SK-N-MC (cell line): ENCODE measurements around the gene PLEKHO2.

Source experiments
- EZH2 ChIP-seq: fragments of 200-600 bp; sonication (generic); IDR thresholded peaks from one replicate; pipeline ENCODE4 v1.6.1; 2017; ENCODE audit warnings: antibody characterized with exemption
- POLR2AphosphoS5 ChIP-seq: IDR thresholded peaks from 2 replicates; pipeline ENCODE4 v1.6.1; 2012; ENCODE audit warnings: mild to moderate bottlenecking, low read depth, low read length, borderline replicate concordance

GRCh38 chr15:64912379-64913325 is 70.9 kb downstream of the PLEKHO2 start:
- no peak for TF ChIP-seq POLR2AphosphoS5
- TF ChIP-seq EZH2, result no peak
